Glutamatergic neuron (in vitro differentiated cells): ENCODE results near the gene LMF1. TPM values are rescaled to one million over a fixed set of nuclear protein-coding genes. Genes with fewer than 3 reads are reported as not detected.
A peak's percentile ranks its signal among the peaks of the same experiment; 100 is the strongest.

Source experiments
- DNase-seq: peaks from one replicate; pipeline ENCODE4 v3.0.0; 2022
- H3K27ac Mint-ChIP-seq: one replicate; pipeline ENCODE4 v1.8.0; 2020; ENCODE audit warnings: mild to moderate bottlenecking, mixed read lengths, inconsistent platforms; ENCODE audit not compliant: unreplicated experiment
- H3K27me3 Mint-ChIP-seq: one replicate; pipeline ENCODE4 v1.8.0; 2020; ENCODE audit warnings: mild to moderate bottlenecking, moderate library complexity, mixed read lengths, inconsistent platforms; ENCODE audit not compliant: unreplicated experiment
- H3K36me3 Mint-ChIP-seq: one replicate; pipeline ENCODE4 v1.8.0; 2020; ENCODE audit warnings: mild to moderate bottlenecking, mixed read lengths, inconsistent platforms; ENCODE audit not compliant: unreplicated experiment
- H3K4me1 Mint-ChIP-seq: one replicate; pipeline ENCODE4 v1.8.0; 2020; ENCODE audit warnings: mild to moderate bottlenecking, low read depth, mixed read lengths, inconsistent platforms; ENCODE audit not compliant: unreplicated experiment
- H3K4me3 Mint-ChIP-seq: one replicate; pipeline ENCODE4 v1.8.0; 2020; ENCODE audit warnings: mild to moderate bottlenecking, mixed read lengths, inconsistent platforms; ENCODE audit not compliant: unreplicated experiment
- H3K9me3 Mint-ChIP-seq: one replicate; pipeline ENCODE4 v1.8.0; 2020; ENCODE audit warnings: mild to moderate bottlenecking, moderate library complexity, mixed read lengths, inconsistent platforms; ENCODE audit not compliant: unreplicated experiment
- total RNA-seq: library from RNA; stranded (reverse); fragmentation: NEBNext Ultra II Directional; extraction: Animal tissue kit (Norgen Biotek cat#: 25700); gene quantifications from one replicate; pipeline ENCODE4 v1.2.1, GENCODE V29; 2021; ENCODE audit not compliant: unreplicated experiment
- TF ChIP-seq, protein P1 (sequence below): fragments of 200-600 bp; sonication (generic); IDR thresholded peaks from one replicate; pipeline ENCODE4 v1.5.0; 2021; ENCODE audit not compliant: partially characterized antibody, unreplicated experiment

The LMF1 gene
- total RNA-seq, 1 donor from 2014 or later: 17.4 TPM

DNA sequence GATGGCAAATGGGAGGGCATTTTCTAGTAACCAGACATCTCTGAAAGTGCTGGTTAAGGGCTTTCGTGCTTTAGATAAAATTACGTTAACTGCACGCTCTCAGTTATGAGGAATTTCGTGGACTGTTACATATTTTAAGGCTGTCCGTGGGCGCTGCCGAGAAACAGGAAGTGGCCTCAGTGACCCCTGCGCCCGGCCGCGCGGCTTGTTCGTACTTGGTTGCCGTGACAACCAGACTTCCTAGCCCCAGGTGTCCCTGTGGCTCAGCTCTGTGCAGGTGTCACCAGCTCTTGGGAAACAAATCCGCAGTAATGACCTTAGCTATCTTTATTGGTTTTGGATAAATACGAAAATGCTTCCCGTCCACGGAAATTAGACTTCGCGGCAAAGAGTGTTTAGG, 52.7 kb downstream of the LMF1 start:
- Mint-ChIP-seq H3K27me3 (peaks cover 8% of the 10 kb centered on the region), H3K36me3 (peaks cover 12% of the 10 kb centered on the region), H3K27ac (no peak overlapping the region), H3K4me3 (peak overlapping the region; percentile 16), H3K4me1 (peaks cover 25% of the 10 kb centered on the region), H3K9me3 (peaks cover 16% of the 10 kb centered on the region)
- DNase-seq: no peak
- TF ChIP-seq, protein P1, sequence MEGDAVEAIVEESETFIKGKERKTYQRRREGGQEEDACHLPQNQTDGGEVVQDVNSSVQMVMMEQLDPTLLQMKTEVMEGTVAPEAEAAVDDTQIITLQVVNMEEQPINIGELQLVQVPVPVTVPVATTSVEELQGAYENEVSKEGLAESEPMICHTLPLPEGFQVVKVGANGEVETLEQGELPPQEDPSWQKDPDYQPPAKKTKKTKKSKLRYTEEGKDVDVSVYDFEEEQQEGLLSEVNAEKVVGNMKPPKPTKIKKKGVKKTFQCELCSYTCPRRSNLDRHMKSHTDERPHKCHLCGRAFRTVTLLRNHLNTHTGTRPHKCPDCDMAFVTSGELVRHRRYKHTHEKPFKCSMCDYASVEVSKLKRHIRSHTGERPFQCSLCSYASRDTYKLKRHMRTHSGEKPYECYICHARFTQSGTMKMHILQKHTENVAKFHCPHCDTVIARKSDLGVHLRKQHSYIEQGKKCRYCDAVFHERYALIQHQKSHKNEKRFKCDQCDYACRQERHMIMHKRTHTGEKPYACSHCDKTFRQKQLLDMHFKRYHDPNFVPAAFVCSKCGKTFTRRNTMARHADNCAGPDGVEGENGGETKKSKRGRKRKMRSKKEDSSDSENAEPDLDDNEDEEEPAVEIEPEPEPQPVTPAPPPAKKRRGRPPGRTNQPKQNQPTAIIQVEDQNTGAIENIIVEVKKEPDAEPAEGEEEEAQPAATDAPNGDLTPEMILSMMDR: no peak

- H3K27ac Mint-ChIP-seq: no peak overlapping the region
These were observed 53.2 kb downstream of the LMF1 start for GRCh38 chr16:917591-918061.

GRCh38 chr16:916035-916799, 54.6 kb downstream of the LMF1 start:
- Mint-ChIP-seq H3K4me3 (no peak overlapping the region), H3K27me3 (peaks cover 9% of the 10 kb centered on the region), H3K9me3 (peaks cover 11% of the 10 kb centered on the region), H3K4me1 (peaks cover 21% of the 10 kb centered on the region), H3K27ac (peak overlapping the region; percentile 22), H3K36me3 (no peaks in the 10 kb centered on the region)
- DNase-seq: no peak
- TF ChIP-seq, protein P1: no peak

More at GRCh38 chr16:917591-918061, 53.2 kb downstream of the LMF1 start:
- H3K4me1 Mint-ChIP-seq: peaks cover 25% of the 10 kb centered on the region
- no peak overlapping the region for H3K4me3 Mint-ChIP-seq
- H3K27me3 Mint-ChIP-seq: peaks cover 8% of the 10 kb centered on the region
- peaks cover 11% of the 10 kb centered on the region for H3K36me3 Mint-ChIP-seq
- peaks cover 16% of the 10 kb centered on the region for H3K9me3 Mint-ChIP-seq
- TF ChIP-seq, protein P1: no peak
- DNase-seq: no peak

DNA sequence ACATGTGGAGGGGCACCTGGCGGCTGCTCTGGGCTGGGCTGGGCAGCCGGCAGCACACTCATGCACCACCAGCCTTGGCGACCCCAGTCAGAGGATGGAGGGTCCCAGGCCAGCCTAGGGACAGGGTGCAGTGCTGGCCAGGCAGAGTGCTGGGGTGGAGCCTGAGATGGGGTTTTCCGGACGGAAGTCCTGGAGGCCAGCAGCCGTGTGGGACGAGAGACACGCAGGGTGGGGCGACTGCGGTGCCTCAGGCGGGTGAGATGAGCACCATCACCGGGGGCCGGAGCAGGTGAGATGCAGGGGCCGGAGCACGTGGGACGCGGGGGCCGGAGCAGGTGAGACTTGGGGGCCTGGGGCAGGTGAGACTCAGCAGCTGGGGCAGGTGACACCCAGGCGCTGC, 55.2 kb downstream of the LMF1 start:
- Mint-ChIP-seq H3K4me3 (no peak overlapping the region), H3K9me3 (peaks cover 10% of the 10 kb centered on the region), H3K4me1 (peaks cover 19% of the 10 kb centered on the region), H3K27ac (no peak overlapping the region), H3K36me3 (no peaks in the 10 kb centered on the region), H3K27me3 (peaks cover 12% of the 10 kb centered on the region)
- TF ChIP-seq, protein P1: no peak
- no peak for DNase-seq

DNA sequence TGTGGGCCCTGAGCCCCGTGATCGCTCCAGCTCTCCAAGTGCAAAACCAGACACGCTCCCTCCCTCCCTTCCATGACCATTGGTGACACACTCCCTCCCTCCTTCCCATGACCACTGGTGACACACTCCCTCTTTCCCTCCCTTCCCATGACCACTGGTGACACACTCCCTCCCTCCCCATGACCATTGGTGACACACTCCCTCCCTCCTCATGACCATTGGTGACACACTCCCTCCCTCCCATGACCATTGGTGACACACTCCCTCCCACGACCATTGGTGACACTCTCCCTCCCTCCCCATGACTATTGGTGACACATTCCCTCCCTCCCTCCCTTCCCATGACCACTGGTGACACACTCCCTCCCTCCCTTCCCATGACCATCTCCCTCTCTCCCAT, 56.3 kb downstream of the LMF1 start:
- peaks cover 15% of the 10 kb centered on the region for H3K4me1 Mint-ChIP-seq
- peaks cover 10% of the 10 kb centered on the region for H3K9me3 Mint-ChIP-seq
- no peak overlapping the region for H3K27ac Mint-ChIP-seq
- H3K4me3 Mint-ChIP-seq: no peak overlapping the region
- H3K36me3 Mint-ChIP-seq: no peaks in the 10 kb centered on the region
- TF ChIP-seq, protein P1: no peak
- peaks cover 8% of the 10 kb centered on the region for H3K27me3 Mint-ChIP-seq
- DNase-seq: no peak
